ENCODE results near the gene IL27RA. TPM values are rescaled to one million over a fixed set of nuclear protein-coding genes. Genes with fewer than 3 reads are reported as not detected.

The IL27RA gene
- total RNA-seq, 4 donors from 2014 or later: 0.37 to 2.1 (median 1.5) TPM

DNA sequence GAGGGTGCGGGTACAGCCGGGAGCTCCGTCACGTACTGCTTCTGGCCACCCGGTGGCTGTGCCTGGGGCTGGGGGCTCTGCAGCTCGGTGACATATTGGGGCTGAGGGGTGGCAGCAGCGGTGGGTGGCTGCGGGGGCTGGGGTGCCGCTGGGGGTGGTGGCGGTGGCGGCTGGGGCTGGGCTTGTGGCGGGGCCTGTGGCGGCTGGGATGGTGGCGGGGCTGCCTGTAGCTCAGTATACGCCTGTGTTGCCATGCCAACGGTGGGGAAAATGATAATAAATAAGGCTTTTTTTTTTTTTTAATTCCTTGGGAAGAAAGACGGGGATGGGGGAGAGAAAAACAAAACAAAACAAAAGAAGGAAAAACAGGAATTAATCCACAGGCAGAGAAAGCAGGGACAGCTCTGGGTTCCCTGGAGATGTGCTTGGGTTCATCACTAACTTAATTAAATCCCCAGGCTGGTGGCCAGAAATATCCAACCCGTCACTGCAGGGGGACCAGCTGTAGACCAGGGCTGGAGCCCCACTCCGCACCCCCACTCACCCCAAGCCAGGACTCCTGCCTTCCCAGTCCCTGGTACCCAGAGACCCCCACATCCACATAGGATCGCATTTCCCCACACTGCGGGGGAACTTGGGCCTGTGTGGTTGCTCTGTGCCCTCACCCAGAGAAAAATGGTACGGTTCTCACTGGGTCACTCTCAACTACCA lies 37.8 kb upstream of the IL27RA start:
- intact Hi-C loops (cut with DNase I; ENCODE audit: low total_unique reads) (no loop called here), in situ Hi-C loops (cut with MboI; ENCODE audit: low pct_ligation_motif_present in 1 of 4, low pct_unique_long_range_greater_than_20kb in 1 of 4, low sequenced_read_pairs in 3 of 4) (no loop called here)
- Histone ChIP-seq H3K36me3 (peaks cover 0 to 9% (median 2%) of the 10 kb centered on the region in 4 donors), H3K27me3 (no peaks in the 10 kb centered on the region), H3K4me3 (no peak overlapping the region), H3K9me3 (no peaks in the 10 kb centered on the region), H3K27ac (no peak overlapping the region), H3K4me1 (peaks cover 3 to 13% (median 5%) of the 10 kb centered on the region in 4 donors)
- 78 to 79% methylated on average over 7 to 21 of the region's 22 CpGs for WGBS, 2 donors (ENCODE audit: low coverage in 1 of 2)
- DNase-seq: no peak
- TF ChIP-seq EP300 (IDR thresholded peaks at IDR 0.05; ENCODE audit: low read depth) (no peak), POLR2A (IDR thresholded peaks at IDR 0.05) (no peak), POLR2AphosphoS5 (IDR thresholded peaks at IDR 0.05) (no peak)
- TF ChIP-seq, protein P1, sequence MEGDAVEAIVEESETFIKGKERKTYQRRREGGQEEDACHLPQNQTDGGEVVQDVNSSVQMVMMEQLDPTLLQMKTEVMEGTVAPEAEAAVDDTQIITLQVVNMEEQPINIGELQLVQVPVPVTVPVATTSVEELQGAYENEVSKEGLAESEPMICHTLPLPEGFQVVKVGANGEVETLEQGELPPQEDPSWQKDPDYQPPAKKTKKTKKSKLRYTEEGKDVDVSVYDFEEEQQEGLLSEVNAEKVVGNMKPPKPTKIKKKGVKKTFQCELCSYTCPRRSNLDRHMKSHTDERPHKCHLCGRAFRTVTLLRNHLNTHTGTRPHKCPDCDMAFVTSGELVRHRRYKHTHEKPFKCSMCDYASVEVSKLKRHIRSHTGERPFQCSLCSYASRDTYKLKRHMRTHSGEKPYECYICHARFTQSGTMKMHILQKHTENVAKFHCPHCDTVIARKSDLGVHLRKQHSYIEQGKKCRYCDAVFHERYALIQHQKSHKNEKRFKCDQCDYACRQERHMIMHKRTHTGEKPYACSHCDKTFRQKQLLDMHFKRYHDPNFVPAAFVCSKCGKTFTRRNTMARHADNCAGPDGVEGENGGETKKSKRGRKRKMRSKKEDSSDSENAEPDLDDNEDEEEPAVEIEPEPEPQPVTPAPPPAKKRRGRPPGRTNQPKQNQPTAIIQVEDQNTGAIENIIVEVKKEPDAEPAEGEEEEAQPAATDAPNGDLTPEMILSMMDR (IDR thresholded peaks at IDR 0.05): no peak

DNA sequence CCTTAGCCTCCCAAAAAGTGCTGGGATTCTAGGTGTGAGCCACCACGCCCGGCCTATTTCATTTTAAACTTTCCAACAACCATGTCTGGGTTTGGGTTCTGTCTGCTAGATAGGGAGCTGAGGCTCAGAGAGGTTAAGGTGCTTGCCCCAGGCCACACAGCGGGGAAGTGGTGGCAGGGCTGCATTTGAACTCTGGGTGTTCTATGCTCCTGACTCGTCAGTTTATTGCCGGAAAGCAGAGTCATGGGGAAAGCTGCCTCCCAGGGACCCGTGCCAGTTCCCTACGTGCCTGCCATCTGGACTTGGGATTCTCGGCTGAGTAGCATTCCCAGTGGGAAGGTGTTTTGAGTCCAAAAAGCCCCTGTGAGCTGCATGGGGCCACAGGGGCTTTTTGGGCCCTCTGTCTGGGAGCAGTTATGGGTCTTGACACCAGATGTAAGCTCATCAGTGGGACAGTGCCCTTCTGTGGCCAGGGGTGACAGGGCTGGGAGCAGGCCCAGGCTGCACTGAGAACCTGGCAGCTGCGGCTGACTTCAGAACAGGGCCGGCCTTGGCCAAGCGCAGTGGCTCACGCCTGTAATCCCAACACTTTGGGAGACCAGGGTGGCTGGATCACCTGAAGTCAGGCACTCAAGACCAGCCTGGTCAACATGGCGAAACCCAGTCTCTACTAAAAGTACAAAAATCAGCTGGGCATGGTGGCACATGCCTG lies 36.4 kb upstream of the IL27RA start:
- peaks cover 0 to 9% (median 2%) of the 10 kb centered on the region in 4 donors for H3K36me3 ChIP-seq
- WGBS, 2 donors (ENCODE audit: low coverage in 1 of 2): 78% methylated on average over 13 of the region's 13 CpGs; no CpG with 5 or more reads in 1 of the 2 donors

DNA sequence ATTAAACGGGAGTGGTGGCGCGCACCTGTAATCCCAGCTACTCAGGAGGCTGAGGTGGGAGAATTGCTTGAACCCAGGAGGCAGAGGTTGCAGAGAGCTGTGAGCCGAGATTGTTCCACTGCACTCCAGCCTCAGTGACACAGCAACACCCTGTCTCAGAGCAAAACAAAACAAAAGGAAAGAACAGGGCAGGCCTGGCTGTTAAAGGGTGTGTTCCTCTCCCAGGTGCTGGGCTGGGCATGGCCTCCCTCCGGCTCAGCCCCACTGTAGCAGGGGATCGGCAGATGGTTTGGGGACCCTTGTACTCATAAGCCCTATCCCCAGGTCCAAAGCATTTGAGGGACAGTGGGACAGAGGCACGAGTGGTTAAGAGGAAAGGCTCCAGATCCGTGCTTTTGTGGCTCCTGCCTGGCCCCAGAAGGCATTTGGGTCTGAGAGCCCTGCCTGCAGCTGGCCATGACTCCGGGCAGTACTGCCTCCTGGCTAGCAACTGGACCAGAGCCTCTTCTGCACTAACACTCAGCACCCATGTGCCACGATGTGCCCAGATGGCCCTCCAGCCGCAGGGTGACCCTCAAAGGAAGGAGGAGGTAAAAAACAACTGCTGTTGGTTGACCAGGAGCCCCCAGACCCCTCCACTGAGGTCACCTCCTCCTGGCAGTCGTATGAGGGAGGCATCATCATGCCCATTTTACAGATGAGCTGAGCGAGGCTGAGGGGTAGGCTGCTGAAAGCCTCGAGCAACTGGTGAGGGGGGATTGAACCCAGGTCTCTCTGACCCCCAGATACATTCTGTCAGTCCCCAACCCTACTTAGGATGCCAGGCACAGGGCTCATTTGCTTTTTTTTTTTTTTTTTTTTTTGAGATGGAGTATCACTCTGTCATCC lies 35.4 kb upstream of the IL27RA start:
- Histone ChIP-seq H3K27me3 (no peaks in the 10 kb centered on the region), H3K4me3 (no peak overlapping the region), H3K27ac (peak overlapping the region in 3 of 4 donors; percentile 46 to 58 (median 49)), H3K9me3 (peaks cover 0 to 4% of the 10 kb centered on the region in 2 donors), H3K36me3 (peaks cover 0 to 9% (median 2%) of the 10 kb centered on the region in 4 donors), H3K4me1 (peaks cover 3 to 13% (median 5%) of the 10 kb centered on the region in 4 donors)
- DNase-seq: no peak
- TF ChIP-seq POLR2AphosphoS5 (IDR thresholded peaks at IDR 0.05): no peak
- TF ChIP-seq, protein P1 (IDR thresholded peaks at IDR 0.05): no peak
- TF ChIP-seq EP300 (IDR thresholded peaks at IDR 0.05; ENCODE audit: low read depth): no peak
- TF ChIP-seq POLR2A (IDR thresholded peaks at IDR 0.05): no peak
- intact Hi-C loops (cut with DNase I; ENCODE audit: low total_unique reads) (no loop called here), in situ Hi-C loops (cut with MboI; ENCODE audit: low pct_ligation_motif_present in 1 of 4, low pct_unique_long_range_greater_than_20kb in 1 of 4, low sequenced_read_pairs in 3 of 4) (no loop called here)
- 77 to 88% methylated on average over 5 to 14 of the region's 14 CpGs for WGBS, 2 donors (ENCODE audit: low coverage in 1 of 2)

More for the DNA sequence above, 36.4 kb upstream of the IL27RA start:
- intact Hi-C loops (cut with DNase I; ENCODE audit: low total_unique reads) (no loop called here), in situ Hi-C loops (cut with MboI; ENCODE audit: low pct_ligation_motif_present in 1 of 4, low pct_unique_long_range_greater_than_20kb in 1 of 4, low sequenced_read_pairs in 3 of 4) (no loop called here)
- peaks cover 0 to 4% of the 10 kb centered on the region in 2 donors for H3K9me3 ChIP-seq
- H3K4me3 ChIP-seq: no peak overlapping the region
- no peak for DNase-seq
- peak overlapping the region in 3 of 4 donors; percentile 46 to 58 (median 49) for H3K27ac ChIP-seq
- H3K27me3 ChIP-seq: no peaks in the 10 kb centered on the region
- TF ChIP-seq, protein P1 (IDR thresholded peaks at IDR 0.05): no peak
- TF ChIP-seq EP300 (IDR thresholded peaks at IDR 0.05; ENCODE audit: low read depth) (no peak), POLR2AphosphoS5 (IDR thresholded peaks at IDR 0.05) (no peak), POLR2A (IDR thresholded peaks at IDR 0.05) (no peak)
- peaks cover 3 to 13% (median 5%) of the 10 kb centered on the region in 4 donors for H3K4me1 ChIP-seq
